Measurements from ENCODE around the gene PRKCH. TPM values are rescaled to one million over a fixed set of nuclear protein-coding genes. Genes with fewer than 3 reads are reported as not detected.
"Not testable (repeated sequence)": the region's sequence is repeated elsewhere in the genome, so short reads cannot be mapped to it uniquely, and the experiment has no call there.

Gene PRKCH
- total and polyA plus RNA-seq, 2 experiments from 2014 or later: 7.1 to 11.2 TPM

- Histone ChIP-seq H3K4me1 (ENCODE audit: insufficient read depth) (peaks cover 33% of the 10 kb centered on the region), H3K36me3 (replicated peaks; ENCODE audit: insufficient read depth, low read depth) (no peaks in the 10 kb centered on the region), H3K9me3 (ENCODE audit: low read depth) (no peaks in the 10 kb centered on the region), H3K4me2 (no peak overlapping the region), H3K27ac (no peak overlapping the region), H3K9me2 (replicated peaks; ENCODE audit: insufficient read depth) (no peaks in the 10 kb centered on the region), H4K20me1 (ENCODE audit: insufficient read depth, poor library complexity, severe bottlenecking) (no peaks in the 10 kb centered on the region), H2AFZ (no peak overlapping the region), H3K4me3 (no peak overlapping the region), H3K27me3 (no peaks in the 10 kb centered on the region), H3K79me2 (no peaks in the 10 kb centered on the region)
- TF ChIP-seq EZH2phosphoT487 (IDR thresholded peaks at IDR 0.05; ENCODE audit: low read depth, severe bottlenecking, unreplicated experiment) (no peak), CTCF (IDR thresholded peaks at IDR 0.05; ENCODE audit: poor library complexity) (no peak), EZH2 (IDR thresholded peaks at IDR 0.05; ENCODE audit: borderline replicate concordance) (no peak)
- DNase-seq (ENCODE audit: low spot score): no peak
- WGBS (ENCODE audit: low lambda C conversion rate, missing lambda C conversion rate): 75% methylated on average over 9 of the region's 9 CpGs
Observed at GRCh38 chr14:61528591-61529021, 207.2 kb downstream of the PRKCH start.

- H3K27me3 ChIP-seq; H3K36me3 ChIP-seq (replicated peaks; ENCODE audit: insufficient read depth, low read depth); H4K20me1 ChIP-seq (ENCODE audit: insufficient read depth, poor library complexity, severe bottlenecking); H3K79me2 ChIP-seq; H3K9me3 ChIP-seq (ENCODE audit: low read depth); H3K4me3 ChIP-seq; H2AFZ ChIP-seq; DNase-seq (ENCODE audit: low spot score); H3K4me2 ChIP-seq; H3K9me2 ChIP-seq (replicated peaks; ENCODE audit: insufficient read depth); H3K27ac ChIP-seq: not testable (repeated sequence)
- 94% methylated on average over 3 of the region's 5 CpGs for WGBS (ENCODE audit: low lambda C conversion rate, missing lambda C conversion rate)
- H3K4me1 ChIP-seq (ENCODE audit: insufficient read depth): peaks cover 27% of the 10 kb centered on the region
Observed at GRCh38 chr14:61529360-61529759, 208.0 kb downstream of the PRKCH start.

- Histone ChIP-seq H3K27me3 (no peaks in the 10 kb centered on the region), H2AFZ (no peak overlapping the region), H3K27ac (no peak overlapping the region), H4K20me1 (ENCODE audit: insufficient read depth, poor library complexity, severe bottlenecking) (no peaks in the 10 kb centered on the region), H3K4me2 (no peak overlapping the region), H3K36me3 (replicated peaks; ENCODE audit: insufficient read depth, low read depth) (no peaks in the 10 kb centered on the region), H3K9me3 (ENCODE audit: low read depth) (no peaks in the 10 kb centered on the region), H3K9me2 (replicated peaks; ENCODE audit: insufficient read depth) (no peaks in the 10 kb centered on the region), H3K4me3 (no peak overlapping the region), H3K4me1 (ENCODE audit: insufficient read depth) (peaks cover 20% of the 10 kb centered on the region), H3K79me2 (no peaks in the 10 kb centered on the region)
- 91% methylated on average over 6 of the region's 6 CpGs for WGBS (ENCODE audit: low lambda C conversion rate, missing lambda C conversion rate)
- TF ChIP-seq CTCF (IDR thresholded peaks at IDR 0.05; ENCODE audit: poor library complexity) (no peak), EZH2phosphoT487 (IDR thresholded peaks at IDR 0.05; ENCODE audit: low read depth, severe bottlenecking, unreplicated experiment) (no peak), EZH2 (IDR thresholded peaks at IDR 0.05; ENCODE audit: borderline replicate concordance) (no peak)
- no peak for DNase-seq (ENCODE audit: low spot score)
Observed at GRCh38 chr14:61530296-61530695, 208.9 kb downstream of the PRKCH start.

- Histone ChIP-seq H3K27ac (no peak overlapping the region), H3K27me3 (no peaks in the 10 kb centered on the region), H3K79me2 (no peaks in the 10 kb centered on the region), H2AFZ (no peak overlapping the region), H3K9me3 (ENCODE audit: low read depth) (no peaks in the 10 kb centered on the region), H3K4me1 (ENCODE audit: insufficient read depth) (peaks cover 17% of the 10 kb centered on the region), H3K4me2 (no peak overlapping the region), H3K9me2 (replicated peaks; ENCODE audit: insufficient read depth) (no peaks in the 10 kb centered on the region), H4K20me1 (ENCODE audit: insufficient read depth, poor library complexity, severe bottlenecking) (no peaks in the 10 kb centered on the region), H3K4me3 (no peak overlapping the region), H3K36me3 (replicated peaks; ENCODE audit: insufficient read depth, low read depth) (no peaks in the 10 kb centered on the region)
- no peak for TF ChIP-seq EZH2 (IDR thresholded peaks at IDR 0.05; ENCODE audit: borderline replicate concordance)
- no peak for TF ChIP-seq EZH2phosphoT487 (IDR thresholded peaks at IDR 0.05; ENCODE audit: low read depth, severe bottlenecking, unreplicated experiment)
- no peak for TF ChIP-seq CTCF (IDR thresholded peaks at IDR 0.05; ENCODE audit: poor library complexity)
- DNase-seq (ENCODE audit: low spot score): no peak
- 91% methylated on average over 5 of the region's 5 CpGs for WGBS (ENCODE audit: low lambda C conversion rate, missing lambda C conversion rate)
Observed at GRCh38 chr14:61530896-61531295, 209.5 kb downstream of the PRKCH start.

Measured in hepatocyte (in vitro differentiated cells).